ENCODE results near the gene PCAT7.

The PCAT7 gene

GRCh38 chr9:94606646-94607422 lies 52.0 kb downstream of the PCAT7 start:
- DNase-seq: no peak

- no peak for DNase-seq
Measured at GRCh38 chr9:94607423-94607691, 52.5 kb downstream of the PCAT7 start.

GRCh38 chr9:94610181-94610606 lies 55.3 kb downstream of the PCAT7 start:
- no peak for DNase-seq

GRCh38 chr9:94611638-94612068 lies 56.8 kb downstream of the PCAT7 start:
- DNase-seq: no peak

- no peak for DNase-seq
Measured at GRCh38 chr9:94612071-94612470, 57.2 kb downstream of the PCAT7 start.

- no peak for DNase-seq
Measured at GRCh38 chr9:94613003-94613402, 58.1 kb downstream of the PCAT7 start.

- DNase-seq: no peak
Measured at GRCh38 chr9:94619026-94619425, 64.1 kb downstream of the PCAT7 start.
